H9 (cell line): ENCODE results near the gene PTPA. TPM values are rescaled to one million over a fixed set of nuclear protein-coding genes. Genes with fewer than 3 reads are reported as not detected.
"Not testable (repeated sequence)": the region's sequence is repeated elsewhere in the genome, so short reads cannot be mapped to it uniquely, and the experiment has no call there.

ENCODE experiments used
- DNase-seq: peaks from one replicate; pipeline ENCODE4 v3.0.0-alpha.2; 2017
- H2AFZ ChIP-seq: one replicate; pipeline ENCODE4 v1.6.1; 2013; ENCODE audit warnings: mild to moderate bottlenecking, low read length, control low read depth, moderate library complexity
- H2AK5ac ChIP-seq: 2 replicates; pipeline ENCODE4 v1.6.1; 2013; ENCODE audit warnings: low read length, control low read depth, mixed read lengths; ENCODE audit not compliant: insufficient read length
- H2BK120ac ChIP-seq: one replicate; pipeline ENCODE4 v1.6.1; 2013; ENCODE audit warnings: low read depth, mild to moderate bottlenecking, low read length, control low read depth, inconsistent platforms; ENCODE audit not compliant: poor library complexity, severe bottlenecking
- H2BK12ac ChIP-seq: 2 replicates; pipeline ENCODE4 v1.6.1; 2013; ENCODE audit warnings: low read length, control low read depth, mixed read lengths, low read depth; ENCODE audit not compliant: insufficient read length
- H2BK15ac ChIP-seq: 2 replicates; pipeline ENCODE4 v1.6.1; 2013; ENCODE audit warnings: low read depth, low read length, control low read depth
- H2BK20ac ChIP-seq: one replicate; pipeline ENCODE4 v1.6.1; 2013; ENCODE audit warnings: low read depth, mild to moderate bottlenecking, low read length, control low read depth, inconsistent platforms; ENCODE audit not compliant: poor library complexity, severe bottlenecking
- H2BK5ac ChIP-seq: 2 replicates; pipeline ENCODE4 v1.6.1; 2013; ENCODE audit warnings: low read length, control low read depth, mixed read lengths; ENCODE audit not compliant: insufficient read length
- H3K14ac ChIP-seq: 2 replicates; pipeline ENCODE4 v1.6.1; 2013; ENCODE audit warnings: low read length, control low read depth; ENCODE audit not compliant: insufficient read depth
- H3K18ac ChIP-seq: 2 replicates; pipeline ENCODE4 v1.6.1; 2013; ENCODE audit warnings: low read depth, mild to moderate bottlenecking, mixed read lengths, low read length, control low read depth; ENCODE audit not compliant: insufficient read length
- H3K23ac ChIP-seq: 2 replicates; pipeline ENCODE4 v1.6.1; 2013; ENCODE audit warnings: low read length, control low read depth, mixed read lengths, low read depth; ENCODE audit not compliant: insufficient read length
- H3K23me2 ChIP-seq: 2 replicates; pipeline ENCODE4 v1.6.1; 2013; ENCODE audit warnings: low read depth, mild to moderate bottlenecking, mixed read lengths, low read length, control low read depth; ENCODE audit not compliant: insufficient read length, poor library complexity, severe bottlenecking
- H3K27ac ChIP-seq: 2 replicates; pipeline ENCODE4 v1.5.1; 2013; ENCODE audit warnings: low read length, control low read depth, mixed read lengths, low read depth; ENCODE audit not compliant: insufficient read length
- H3K27me3 ChIP-seq: 2 replicates; pipeline ENCODE4 v1.6.1; 2013; ENCODE audit warnings: low read length, control low read depth, inconsistent platforms; ENCODE audit not compliant: insufficient read depth
- H3K4ac ChIP-seq: 2 replicates; pipeline ENCODE4 v1.6.1; 2013; ENCODE audit warnings: low read depth, mild to moderate bottlenecking, control low read depth, inconsistent platforms, low read length, moderate library complexity
- H3K4me1 ChIP-seq: 2 replicates; pipeline ENCODE4 v1.6.1; 2013; ENCODE audit warnings: low read length, control low read depth, inconsistent platforms; ENCODE audit not compliant: insufficient read depth
- H3K4me2 ChIP-seq: 2 replicates; pipeline ENCODE4 v1.6.1; 2013; ENCODE audit warnings: low read length, control low read depth, mixed read lengths; ENCODE audit not compliant: insufficient read length, insufficient read depth
- H3K56ac ChIP-seq: 2 replicates; pipeline ENCODE4 v1.6.1; 2013; ENCODE audit warnings: low read depth, mild to moderate bottlenecking, mixed read lengths, low read length, control low read depth; ENCODE audit not compliant: insufficient read length
- H3K79me1 ChIP-seq: 2 replicates; pipeline ENCODE4 v1.6.1; 2013; ENCODE audit warnings: low read depth, mild to moderate bottlenecking, moderate library complexity, low read length, control low read depth, inconsistent platforms; ENCODE audit not compliant: insufficient read depth, poor library complexity, severe bottlenecking
- H3K79me2 ChIP-seq: 2 replicates; pipeline ENCODE4 v1.6.1; 2013; ENCODE audit warnings: low read length, control low read depth, inconsistent platforms; ENCODE audit not compliant: insufficient read depth
- H3K9ac ChIP-seq: 2 replicates; pipeline ENCODE4 v1.6.1; 2013; ENCODE audit warnings: low read length, control low read depth, mixed read lengths; ENCODE audit not compliant: insufficient read length; ENCODE audit errors: extremely low read depth
- H3K9me3 ChIP-seq: one replicate; pipeline ENCODE4 v1.6.1; 2013; ENCODE audit warnings: low read depth, low read length, inconsistent platforms; ENCODE audit not compliant: control insufficient read depth
- H3T11ph ChIP-seq: one replicate; pipeline ENCODE4 v1.6.1; 2013; ENCODE audit warnings: mild to moderate bottlenecking, low read length, control low read depth, inconsistent platforms
- H4K20me1 ChIP-seq: one replicate; pipeline ENCODE4 v1.6.1; 2013; ENCODE audit not compliant: control insufficient read depth, insufficient read length, insufficient read depth
- H4K5ac ChIP-seq: 2 replicates; pipeline ENCODE4 v1.6.1; 2013; ENCODE audit warnings: low read depth, mild to moderate bottlenecking, mixed read lengths, low read length, control low read depth; ENCODE audit not compliant: insufficient read length
- H4K8ac ChIP-seq: replicated peaks from 2 replicates; pipeline ENCODE4 v1.6.1; 2013; ENCODE audit warnings: low read length, control low read depth, mixed read lengths, low read depth; ENCODE audit not compliant: insufficient read length
- H4K91ac ChIP-seq: 2 replicates; pipeline ENCODE4 v1.6.1; 2013; ENCODE audit warnings: low read depth, mild to moderate bottlenecking, moderate library complexity, mixed read lengths, low read length, control low read depth; ENCODE audit not compliant: insufficient read length
- H3K27ac Mint-ChIP-seq, 3 experiments: 2 replicates in 2 of 3; 3 replicates in 1 of 3; pipeline ENCODE4 v1.8.0; 2020 to 2021; ENCODE audit warnings: mixed read lengths in 3 of 3, mild to moderate bottlenecking in 1 of 3, moderate library complexity in 1 of 3
- H3K27me3 Mint-ChIP-seq: 2 replicates; pipeline ENCODE4 v1.8.0; 2021; ENCODE audit warnings: low read depth, mild to moderate bottlenecking, moderate library complexity, mixed read lengths
- H3K36me3 Mint-ChIP-seq, 3 experiments: 2 replicates in 2 of 3; 3 replicates in 1 of 3; pipeline ENCODE4 v1.8.0; 2020 to 2021; ENCODE audit warnings: low read depth in 3 of 3, mixed read lengths in 3 of 3; ENCODE audit not compliant: insufficient read depth in 1 of 3
- H3K4me1 Mint-ChIP-seq, 2 experiments: 2 replicates each; pipeline ENCODE4 v1.8.0; 2020; ENCODE audit warnings: mixed read lengths in 2 of 2
- H3K4me3 Mint-ChIP-seq, 2 experiments: 2 replicates in 1 of 2; 3 replicates in 1 of 2; pipeline ENCODE4 v1.8.0; 2020 to 2021; ENCODE audit warnings: mild to moderate bottlenecking in 2 of 2, mixed read lengths in 2 of 2, moderate library complexity in 1 of 2
- H3K9me3 Mint-ChIP-seq, 2 experiments: 2 replicates in 1 of 2; 3 replicates in 1 of 2; pipeline ENCODE4 v1.8.0; 2020; ENCODE audit warnings: mild to moderate bottlenecking in 2 of 2, mixed read lengths in 2 of 2, moderate library complexity in 1 of 2
- CTCF ChIP-seq: fragments of 200-600 bp; sonication (generic); conservative IDR thresholded peaks from 3 replicates; pipeline ENCODE4 v1.8.0; 2021; ENCODE audit warnings: antibody characterized with exemption, mild to moderate bottlenecking
- WGBS: extraction: QIAGEN DNeasy Blood & Tissue Kit; methylation state at CpG from one replicate; pipeline ENCODE4 v1.1.7; 2013; ENCODE audit warnings: missing lambda C conversion rate, low lambda C conversion rate, mixed read lengths; ENCODE audit not compliant: insufficient read length; ENCODE audit errors: extremely low coverage; 5-methylcytosine and 5-hydroxymethylcytosine counted together
- total RNA-seq: library from RNA; stranded (reverse); gene quantifications from 2 replicates; pipeline ENCODE4 v1.2.1, GENCODE V29; 2021

Gene PTPA
- total RNA-seq, 1 experiment from 2014 or later: 145 TPM

DNA sequence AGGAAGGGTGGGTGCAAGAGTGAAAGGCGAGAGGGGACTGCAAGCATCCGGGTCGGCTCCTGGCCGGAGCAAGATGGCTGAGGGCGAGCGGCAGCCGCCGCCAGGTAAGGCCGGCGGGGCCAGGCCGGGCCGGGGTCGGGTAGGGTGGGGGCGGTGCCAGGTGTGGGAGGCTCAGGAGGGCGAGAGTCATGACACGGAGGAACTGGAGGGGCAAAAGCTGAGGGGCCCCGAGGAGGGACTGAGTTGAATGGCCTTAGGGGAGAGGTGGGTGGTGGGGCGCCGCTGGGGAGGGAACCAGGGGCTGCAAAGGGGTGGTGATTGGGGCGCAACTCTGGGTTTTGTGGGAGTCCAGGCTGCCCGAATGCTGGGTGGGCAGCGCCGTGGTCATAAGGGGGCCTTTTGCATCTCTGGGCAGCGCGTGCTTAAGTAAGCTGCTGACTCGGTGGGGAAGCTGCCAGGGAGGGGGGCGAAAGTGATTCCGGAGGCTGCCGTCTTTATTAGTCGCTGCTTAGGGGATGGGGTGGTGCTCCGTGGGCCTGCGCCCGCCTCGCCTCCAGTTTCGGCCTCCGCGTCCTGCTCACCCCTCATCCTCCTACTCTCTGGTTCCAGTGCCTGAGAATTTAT, 425 bp downstream of the PTPA start:
- TF ChIP-seq CTCF: no peak
- WGBS: no CpG with 5 or more reads among the region's 37 CpGs
- no peak overlapping the region for H4K5ac ChIP-seq
- peak overlapping the region; percentile 85 for H3K4me2 ChIP-seq
- DNase-seq: peak; percentile 51
- no peak overlapping the region for H4K8ac ChIP-seq
- H2BK12ac ChIP-seq: no peak overlapping the region
- no peaks in the 10 kb centered on the region for H3K79me1 ChIP-seq
- no peaks in the 10 kb centered on the region for H4K20me1 ChIP-seq
- H3K23me2 ChIP-seq: peaks cover 12% of the 10 kb centered on the region
- no peaks in the 10 kb centered on the region for H3K4me1 ChIP-seq
- Mint-ChIP-seq H3K27me3 (peaks cover 25% of the 10 kb centered on the region), H3K9me3 (no peaks in the 10 kb centered on the region), H3K27ac (peak overlapping the region; percentile 97 to 99 (median 98); a peak in 6 of 7 replicates), H3K36me3 (peaks cover 0 to 4% (median 0%) of the 10 kb centered on the region in 3 experiments; a peak in 1 of 7 replicates), H3K4me1 (peaks cover 12 to 21% of the 10 kb centered on the region in 2 experiments), H3K4me3 (peak overlapping the region; percentile 94 to 98)
- no peak overlapping the region for H2AK5ac ChIP-seq
- peak overlapping the region; percentile 85 for H3K18ac ChIP-seq
- H3K23ac ChIP-seq: no peak overlapping the region
- H2BK120ac ChIP-seq: no peak overlapping the region
- no peak overlapping the region for H4K91ac ChIP-seq
- peak overlapping the region; percentile 86 for H3K14ac ChIP-seq
- H2BK20ac ChIP-seq: no peak overlapping the region
- H3K9ac ChIP-seq: peak overlapping the region; percentile 82
- no peaks in the 10 kb centered on the region for H3K9me3 ChIP-seq
- H3K4ac ChIP-seq: no peak overlapping the region
- H2BK5ac ChIP-seq: no peak overlapping the region
- no peak overlapping the region for H3T11ph ChIP-seq
- no peak overlapping the region for H3K27ac ChIP-seq
- H3K27me3 ChIP-seq: no peaks in the 10 kb centered on the region; the same call in 1 of the 2 replicates
- H2BK15ac ChIP-seq: no peak overlapping the region
- H3K56ac ChIP-seq: no peak overlapping the region
- H2AFZ ChIP-seq: no peak overlapping the region
- H3K79me2 ChIP-seq: peaks cover 4% of the 10 kb centered on the region; the same call in 1 of the 2 replicates

GRCh38 chr9:129112526-129112925, 1.3 kb downstream of the PTPA start:
- H3K79me2 ChIP-seq, H3K27ac ChIP-seq, H3K4me1 ChIP-seq, H3K79me1 ChIP-seq, H4K8ac ChIP-seq, H3K27me3 ChIP-seq, H2BK12ac ChIP-seq, H4K20me1 ChIP-seq, H2BK20ac ChIP-seq, H3K23ac ChIP-seq, H3K9me3 ChIP-seq, H3T11ph ChIP-seq, H2AK5ac ChIP-seq, H3K56ac ChIP-seq, H4K5ac ChIP-seq, H2BK120ac ChIP-seq, H2BK5ac ChIP-seq, H3K14ac ChIP-seq, H2AFZ ChIP-seq, H4K91ac ChIP-seq, H3K4ac ChIP-seq, H3K9me3 Mint-ChIP-seq, H3K18ac ChIP-seq, DNase-seq, H3K36me3 Mint-ChIP-seq, H2BK15ac ChIP-seq: not testable (repeated sequence)
- Mint-ChIP-seq H3K4me3 (peak overlapping the region; percentile 94 to 98), H3K27me3 (peaks cover 20% of the 10 kb centered on the region), H3K27ac (peak overlapping the region in 2 of 3 experiments; percentile 97 to 98; a peak in 2 of 7 replicates), H3K4me1 (peaks cover 12 to 21% of the 10 kb centered on the region in 2 experiments)
- no CpG with 5 or more reads among the region's 17 CpGs for WGBS
- peak overlapping the region; percentile 82 for H3K9ac ChIP-seq
- peak overlapping the region; percentile 85 for H3K4me2 ChIP-seq
- peaks cover 12% of the 10 kb centered on the region for H3K23me2 ChIP-seq
